ENCODE data around the gene PGF.

PGF gene

GRCh38 chr14:74898694-74899093, 56.7 kb downstream of the PGF start:
- DNase-seq (ENCODE audit: low read depth, low spot score), result no peak

GRCh38 chr14:74898083-74898482, 57.3 kb downstream of the PGF start:
- no peak for DNase-seq (ENCODE audit: low read depth, low spot score)

DNA sequence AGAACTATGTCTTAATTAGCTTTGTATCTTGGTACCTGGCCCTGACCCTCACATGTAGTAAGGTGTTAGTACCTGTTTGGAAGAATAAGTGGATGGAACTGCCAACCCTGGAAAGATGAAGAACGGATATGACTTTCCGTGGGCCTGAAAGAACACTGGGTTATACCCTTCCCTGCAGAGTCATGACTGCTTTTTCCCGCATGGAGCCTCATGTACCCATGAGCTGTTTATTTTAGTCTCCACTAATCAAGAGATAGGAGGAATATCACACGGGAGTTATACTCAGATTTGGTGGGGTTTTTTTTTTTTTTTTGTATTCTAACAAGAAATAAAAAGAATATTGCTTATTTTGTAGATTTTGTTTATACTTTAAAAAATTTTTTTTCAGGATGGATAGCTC, 57.8 kb downstream of the PGF start:
- no peak for DNase-seq (ENCODE audit: low read depth, low spot score)

- no peak for DNase-seq (ENCODE audit: low read depth, low spot score)
Measured at GRCh38 chr14:74896400-74896799, 59.0 kb downstream of the PGF start.

DNA sequence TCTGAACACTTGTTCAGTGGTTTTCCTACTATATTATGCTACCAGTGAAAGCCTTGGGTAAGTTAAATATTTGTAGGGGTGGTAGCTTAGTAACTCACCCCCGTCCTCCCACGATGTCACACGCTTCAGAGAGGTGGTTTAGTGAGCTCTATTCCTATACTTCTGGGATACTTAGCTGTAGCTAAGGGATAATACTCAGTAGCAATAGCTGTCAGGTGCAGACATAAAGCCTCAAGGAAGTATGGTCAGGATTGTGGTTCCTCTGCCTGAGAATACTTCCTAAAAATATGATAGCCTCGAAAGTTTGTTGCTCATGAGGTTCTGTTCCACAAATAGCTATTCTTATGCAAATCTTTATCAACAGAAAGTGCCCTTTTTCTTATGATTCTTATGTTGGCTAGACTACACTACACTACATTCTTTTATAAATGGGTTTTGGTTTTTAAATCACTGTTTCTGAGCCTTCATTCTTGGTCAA, 61.7 kb downstream of the PGF start:
- no peak for DNase-seq (ENCODE audit: low read depth, low spot score)

DNA sequence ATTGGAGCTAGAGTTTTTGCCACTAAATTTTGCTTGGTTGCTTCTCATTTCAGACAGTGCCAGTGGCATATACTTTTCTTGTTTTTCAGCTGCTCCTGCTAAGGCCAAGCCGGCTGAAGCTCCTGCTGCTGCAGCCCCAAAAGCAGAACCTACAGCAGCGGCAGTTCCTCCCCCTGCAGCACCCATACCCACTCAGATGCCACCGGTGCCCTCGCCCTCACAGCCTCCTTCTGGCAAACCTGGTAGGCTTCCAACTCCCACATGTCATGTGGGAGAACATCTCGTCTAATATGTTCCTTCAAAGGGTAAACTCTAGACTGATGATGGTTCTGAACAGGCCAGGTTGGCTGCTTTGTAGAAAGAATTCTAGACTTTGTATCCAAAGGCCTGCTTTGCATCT, 62.7 kb downstream of the PGF start:
- no peak for DNase-seq (ENCODE audit: low read depth, low spot score)

DNA sequence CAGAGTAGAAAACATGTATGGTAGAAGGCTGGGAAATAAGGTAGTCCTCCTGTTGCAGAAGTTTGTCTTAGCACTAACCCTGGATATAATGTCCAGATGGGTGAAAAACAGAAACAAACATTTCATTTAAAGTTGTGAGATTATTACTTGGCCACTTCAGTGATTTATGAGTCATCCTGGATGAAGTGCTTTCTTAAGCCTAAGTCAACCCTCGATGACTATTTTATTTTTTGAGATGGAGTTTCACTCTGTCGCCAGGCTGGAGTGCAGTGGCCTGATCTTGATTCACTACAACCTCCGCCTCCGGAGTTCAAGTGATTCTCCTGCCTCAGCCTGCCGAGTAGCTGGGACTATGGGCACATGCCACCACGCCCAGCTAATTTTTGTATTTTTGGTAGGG, 63.5 kb downstream of the PGF start:
- no peak for DNase-seq (ENCODE audit: low read depth, low spot score)
